Common myeloid progenitor, CD34-positive (primary cell): ENCODE data around the gene HHIPL2.

Source experiments
- CTCF ChIA-PET: fragments of 350-600 bp; sonication (Branson Sonifier 250); formaldehyde crosslinking; loops from one replicate; lab custom pipeline; 2021; ENCODE audit warnings: antibody characterized with exemption; lab: Charles Lee
- POLR2A ChIA-PET: fragments of 350-600 bp; sonication (Branson Sonifier 250); formaldehyde crosslinking; loops from one replicate; lab custom pipeline; 2021; ENCODE audit warnings: antibody characterized with exemption; lab: Charles Lee
- DNase-seq, 3 donors: peaks; one replicate each; pipeline versions ENCODE4 v3.0.0 to v3.0.0-alpha.2; 2013
- H3K27ac ChIP-seq, 2 experiments: 1 replicate in 1 of 2; 2 replicates in 1 of 2; pipeline ENCODE4 v1.7.0; 2013; ENCODE audit warnings: inconsistent platforms in 2 of 2, low read length in 2 of 2, mild to moderate bottlenecking in 2 of 2, low read depth in 1 of 2, moderate library complexity in 1 of 2; ENCODE audit not compliant: severe bottlenecking in 2 of 2, insufficient read depth in 1 of 2, poor library complexity in 1 of 2
- H3K27me3 ChIP-seq, 5 experiments: replicated peaks in 2 of 5; 1 replicate in 3 of 5; 2 replicates in 2 of 5; pipeline versions ENCODE4 v1.6.1 to v1.7.0; 2013; ENCODE audit warnings: low read length in 4 of 5, mild to moderate bottlenecking in 2 of 5, moderate library complexity in 2 of 5, inconsistent platforms in 1 of 5; ENCODE audit not compliant: insufficient read depth in 5 of 5, control insufficient read depth in 4 of 5
- H3K36me3 ChIP-seq, 4 experiments: 1 replicate in 2 of 4; 2 replicates in 2 of 4; pipeline versions ENCODE4 v1.6.1 to v1.7.0; 2013; ENCODE audit warnings: low read length in 3 of 4, control low read depth in 1 of 4, mild to moderate bottlenecking in 1 of 4; ENCODE audit not compliant: control insufficient read depth in 4 of 4, insufficient read depth in 4 of 4
- H3K4me1 ChIP-seq, 4 experiments: 1 replicate in 3 of 4; 2 replicates in 1 of 4; pipeline versions ENCODE4 v1.6.1 to v1.7.1; 2013; ENCODE audit warnings: low read length in 3 of 4, mild to moderate bottlenecking in 3 of 4, control low read depth in 1 of 4, inconsistent platforms in 1 of 4, moderate library complexity in 1 of 4; ENCODE audit not compliant: control insufficient read depth in 4 of 4, insufficient read depth in 4 of 4; ENCODE audit errors: control extremely low read depth in 1 of 4
- H3K4me3 ChIP-seq, 7 experiments: 1 replicate in 4 of 7; 2 replicates in 3 of 7; pipeline versions ENCODE4 v1.5.1 to v1.7.0; 2013; ENCODE audit warnings: mild to moderate bottlenecking in 7 of 7, low read length in 6 of 7, moderate library complexity in 6 of 7, inconsistent platforms in 2 of 7, low read depth in 2 of 7, control low read depth in 1 of 7; ENCODE audit not compliant: insufficient read depth in 4 of 7, control insufficient read depth in 1 of 7; ENCODE audit errors: extremely low read depth in 1 of 7
- H3K9me3 ChIP-seq, 5 experiments: 1 replicate in 4 of 5; 2 replicates in 1 of 5; pipeline versions ENCODE4 v1.6.1 to v1.7.1; 2013; ENCODE audit warnings: low read length in 4 of 5, mild to moderate bottlenecking in 2 of 5, inconsistent platforms in 1 of 5, low read depth in 1 of 5, moderate library complexity in 1 of 5; ENCODE audit not compliant: control insufficient read depth in 4 of 5, insufficient read depth in 2 of 5; ENCODE audit errors: control extremely low read depth in 1 of 5
- WGBS: methylation state at CpG from one replicate; pipeline ENCODE4 v1.1.5; 2013; ENCODE audit not compliant: insufficient coverage; 5-methylcytosine and 5-hydroxymethylcytosine counted together

Gene HHIPL2

DNA sequence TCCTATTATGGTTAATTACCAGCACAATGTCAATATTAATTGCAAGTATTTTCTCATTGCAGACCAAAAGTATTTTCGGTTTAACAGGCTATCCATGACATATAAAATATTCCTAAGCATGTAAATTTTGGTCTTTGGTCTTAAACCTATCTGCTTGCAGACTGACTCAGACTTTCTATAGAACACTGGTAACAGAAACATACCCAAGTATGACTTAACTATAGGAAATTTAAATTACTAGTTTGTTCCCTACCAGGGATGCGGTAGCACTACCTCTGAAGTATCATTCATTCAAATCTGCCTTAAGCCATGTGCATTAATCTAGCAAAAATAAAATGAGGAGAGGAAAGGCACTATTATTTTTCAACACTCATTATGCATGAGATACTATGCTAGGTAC lies 38.9 kb upstream of the HHIPL2 start:
- Histone ChIP-seq H3K36me3 (peaks cover 7 to 33% (median 11%) of the 10 kb centered on the region in 4 experiments), H3K4me3 (no peak overlapping the region), H3K9me3 (no peaks in the 10 kb centered on the region), H3K27me3 (no peaks in the 10 kb centered on the region), H3K4me1 (peaks cover 11 to 17% (median 14%) of the 10 kb centered on the region in 4 experiments), H3K27ac (no peak overlapping the region)
- whole genome bisulfite sequencing: 100% methylated on average over 1 of the region's 2 CpGs
- no peak for DNase-seq
- ChIA-PET POLR2A (no interaction called here), CTCF (no interaction called here)

DNA sequence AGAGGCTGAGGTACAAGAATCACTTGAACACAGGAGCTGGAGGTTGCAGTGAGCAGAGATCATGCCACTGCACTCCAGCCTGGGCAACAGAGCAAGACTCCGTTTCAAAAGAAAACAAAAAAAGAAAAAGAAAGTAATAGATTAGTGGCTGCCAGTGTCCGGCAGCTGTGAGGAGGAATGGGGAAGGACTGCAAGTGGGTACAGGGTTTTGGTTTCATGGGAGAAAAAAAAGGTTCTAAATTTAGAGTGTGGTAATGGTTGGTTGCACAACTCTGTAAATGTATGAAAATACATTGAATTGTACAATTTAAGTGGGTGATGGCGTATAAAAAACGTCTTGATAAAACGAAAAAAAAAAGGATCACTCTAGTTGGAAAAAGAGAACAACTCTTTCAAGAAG lies 35.2 kb upstream of the HHIPL2 start:
- Histone ChIP-seq H3K4me3 (no peak overlapping the region), H3K36me3 (peaks cover 15 to 42% (median 21%) of the 10 kb centered on the region in 4 experiments), H3K27me3 (no peaks in the 10 kb centered on the region), H3K9me3 (no peaks in the 10 kb centered on the region), H3K4me1 (peaks cover 0 to 3% (median 0%) of the 10 kb centered on the region in 4 experiments), H3K27ac (no peak overlapping the region)
- ChIA-PET POLR2A (no interaction called here), CTCF (no interaction called here)
- WGBS: 97% methylated on average over 4 of the region's 5 CpGs
- no peak for DNase-seq

DNA sequence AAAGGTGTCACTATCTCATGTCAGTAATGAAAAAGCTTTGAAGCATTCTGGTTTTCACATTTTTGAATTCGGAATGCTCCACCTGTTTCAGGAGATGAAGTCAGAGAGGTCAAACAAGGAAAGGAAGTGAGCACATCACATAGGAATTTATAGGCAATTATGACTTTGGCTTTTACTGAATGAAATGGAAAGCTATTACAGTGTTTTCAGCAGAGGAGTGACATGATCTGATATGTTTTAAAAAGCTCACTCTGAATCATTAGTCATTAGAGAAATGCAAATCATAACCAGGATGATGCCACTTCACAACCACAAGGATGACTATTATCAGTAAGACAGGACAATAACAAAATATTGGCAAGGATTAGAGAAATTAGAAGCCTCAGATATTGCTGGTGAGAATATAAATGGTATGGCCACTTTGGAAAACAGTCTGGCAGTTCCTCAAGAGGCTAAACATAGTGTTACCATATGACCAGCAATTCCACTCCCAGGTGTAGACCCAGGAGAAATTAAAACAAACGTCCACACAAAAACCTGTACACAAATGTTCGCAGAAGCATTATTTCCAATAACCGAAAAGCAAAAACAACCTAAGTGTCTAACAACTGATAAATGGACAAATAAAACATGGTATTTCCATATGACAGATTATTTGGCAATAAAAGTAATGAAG lies 34.3 kb upstream of the HHIPL2 start:
- Histone ChIP-seq H3K4me3 (no peak overlapping the region), H3K36me3 (peaks cover 17 to 40% (median 21%) of the 10 kb centered on the region in 4 experiments), H3K27ac (no peak overlapping the region), H3K9me3 (no peaks in the 10 kb centered on the region), H3K27me3 (no peaks in the 10 kb centered on the region), H3K4me1 (peaks cover 0 to 3% (median 0%) of the 10 kb centered on the region in 4 experiments)
- 100% methylated on average over 1 of the region's 4 CpGs for WGBS
- ChIA-PET CTCF (no interaction called here), POLR2A (no interaction called here)
- DNase-seq: no peak

DNA sequence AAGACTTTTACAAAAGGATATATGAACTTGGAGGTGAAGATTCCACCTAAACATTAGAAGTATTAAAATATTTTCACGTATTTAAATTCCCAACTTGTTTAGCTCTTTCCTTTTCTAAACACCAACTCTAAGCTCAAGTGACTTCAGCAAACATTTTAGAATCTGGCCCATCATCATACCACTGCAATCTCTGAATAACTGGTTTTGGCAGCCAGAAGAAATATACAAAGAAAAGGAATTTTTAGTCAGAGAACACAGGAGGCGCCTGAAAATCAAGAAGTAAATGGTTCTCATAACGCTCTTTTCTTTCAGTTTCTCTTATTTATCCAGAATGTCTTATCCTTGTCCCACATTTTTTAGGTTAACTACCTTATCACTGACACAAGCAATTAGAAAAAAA lies 31.4 kb upstream of the HHIPL2 start:
- POLR2A ChIA-PET: no interaction called here
- Histone ChIP-seq H3K27me3 (no peaks in the 10 kb centered on the region), H3K4me1 (peaks cover 0 to 3% (median 0%) of the 10 kb centered on the region in 4 experiments), H3K27ac (no peak overlapping the region), H3K9me3 (no peaks in the 10 kb centered on the region), H3K4me3 (no peak overlapping the region), H3K36me3 (peaks cover 16 to 30% (median 26%) of the 10 kb centered on the region in 4 experiments)
- no peak for DNase-seq
- CTCF ChIA-PET: no interaction called here
- WGBS: 75% methylated on average over 2 of the region's 3 CpGs

DNA sequence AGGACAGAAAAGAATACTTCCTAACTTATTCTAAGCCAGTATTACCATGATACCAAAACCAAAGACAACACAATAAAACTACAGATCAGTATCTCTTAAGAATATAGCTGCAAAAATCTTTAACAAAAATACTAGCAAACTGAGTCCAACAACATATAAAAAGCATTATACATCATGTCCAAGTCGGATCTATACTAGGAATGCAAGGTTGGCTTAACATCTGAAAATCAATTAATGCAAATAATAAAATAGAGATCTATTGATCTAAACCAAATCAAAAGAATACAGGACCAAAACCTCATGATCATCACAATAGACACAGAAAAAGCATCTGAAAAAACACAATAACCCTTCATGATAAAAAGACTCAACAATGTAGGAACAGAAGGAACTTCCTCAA lies 22.9 kb upstream of the HHIPL2 start:
- DNase-seq: no peak
- Histone ChIP-seq H3K27me3 (no peaks in the 10 kb centered on the region), H3K4me1 (no peaks in the 10 kb centered on the region), H3K36me3 (peaks cover 19 to 57% (median 22%) of the 10 kb centered on the region in 4 experiments), H3K4me3 (no peak overlapping the region), H3K9me3 (peaks cover 0 to 7% (median 0%) of the 10 kb centered on the region in 5 experiments), H3K27ac (no peak overlapping the region)
- ChIA-PET CTCF (no interaction called here), POLR2A (no interaction called here)
- WGBS: no CpG with 5 or more reads among the region's 1 CpG

DNA sequence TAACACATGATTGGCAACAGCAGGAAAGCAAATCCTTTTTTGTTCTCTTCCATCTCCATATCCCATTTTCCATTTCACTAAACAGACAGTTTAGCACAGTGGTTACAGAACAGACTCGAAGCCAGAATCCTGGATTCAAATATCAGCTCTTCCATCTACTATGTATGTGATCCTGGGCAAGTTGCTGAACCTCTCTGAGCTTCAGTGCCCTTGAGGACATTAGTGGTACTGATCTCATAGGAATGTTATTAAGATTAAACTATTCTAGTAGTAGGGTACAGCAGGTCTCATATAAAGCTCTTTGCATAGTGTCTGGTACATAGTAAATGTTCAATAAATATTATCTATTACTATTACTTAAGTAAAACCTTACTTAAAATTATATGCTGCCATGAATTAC lies 13.8 kb upstream of the HHIPL2 start:
- Histone ChIP-seq H3K27ac (no peak overlapping the region), H3K36me3 (peaks cover 20 to 38% (median 30%) of the 10 kb centered on the region in 4 experiments)
- POLR2A ChIA-PET: no interaction called here

DNA sequence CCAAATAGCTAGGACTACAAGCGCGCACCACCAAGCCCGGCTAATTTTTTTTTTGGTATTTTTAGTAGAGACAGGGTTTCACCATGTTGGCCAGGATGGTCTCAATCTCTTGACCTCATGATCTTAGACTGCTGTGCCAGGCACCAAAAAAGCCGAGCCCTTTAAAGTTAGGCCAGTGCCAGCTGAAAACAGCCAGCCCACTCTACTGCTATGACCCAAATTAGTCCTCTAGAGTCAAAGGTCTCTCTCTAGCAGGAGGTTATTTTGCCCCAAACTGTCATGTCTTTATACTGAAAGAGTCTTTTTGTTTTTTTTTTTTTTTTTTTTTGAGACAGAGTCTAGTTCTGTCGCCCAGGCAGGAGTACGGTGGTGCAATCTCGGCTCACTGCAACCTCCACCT lies 9.7 kb upstream of the HHIPL2 start:
- WGBS: 100% methylated on average over 1 of the region's 7 CpGs
- CTCF ChIA-PET: no interaction called here
- Histone ChIP-seq H3K27ac (no peak overlapping the region), H3K9me3 (no peaks in the 10 kb centered on the region), H3K36me3 (peaks cover 13 to 35% (median 24%) of the 10 kb centered on the region in 4 experiments), H3K27me3 (no peaks in the 10 kb centered on the region), H3K4me3 (no peak overlapping the region), H3K4me1 (no peaks in the 10 kb centered on the region)
- DNase-seq: no peak
- POLR2A ChIA-PET: no interaction called here

More for the DNA sequence above, 13.8 kb upstream of the HHIPL2 start:
- no peak overlapping the region for H3K4me3 ChIP-seq
- H3K4me1 ChIP-seq: no peaks in the 10 kb centered on the region
- no CpG with 5 or more reads among the region's 1 CpG for WGBS
- H3K27me3 ChIP-seq: no peaks in the 10 kb centered on the region
- CTCF ChIA-PET: no interaction called here
- H3K9me3 ChIP-seq: no peaks in the 10 kb centered on the region
- DNase-seq: no peak
